GDM1 (cell line): Measurements from ENCODE around the gene SLITRK5.

ENCODE experiments used
- DNase-seq: peaks from one replicate; lab custom pipeline; 2025; lab: John Stamatoyannopoulos, UW

SLITRK5 gene, protein sequence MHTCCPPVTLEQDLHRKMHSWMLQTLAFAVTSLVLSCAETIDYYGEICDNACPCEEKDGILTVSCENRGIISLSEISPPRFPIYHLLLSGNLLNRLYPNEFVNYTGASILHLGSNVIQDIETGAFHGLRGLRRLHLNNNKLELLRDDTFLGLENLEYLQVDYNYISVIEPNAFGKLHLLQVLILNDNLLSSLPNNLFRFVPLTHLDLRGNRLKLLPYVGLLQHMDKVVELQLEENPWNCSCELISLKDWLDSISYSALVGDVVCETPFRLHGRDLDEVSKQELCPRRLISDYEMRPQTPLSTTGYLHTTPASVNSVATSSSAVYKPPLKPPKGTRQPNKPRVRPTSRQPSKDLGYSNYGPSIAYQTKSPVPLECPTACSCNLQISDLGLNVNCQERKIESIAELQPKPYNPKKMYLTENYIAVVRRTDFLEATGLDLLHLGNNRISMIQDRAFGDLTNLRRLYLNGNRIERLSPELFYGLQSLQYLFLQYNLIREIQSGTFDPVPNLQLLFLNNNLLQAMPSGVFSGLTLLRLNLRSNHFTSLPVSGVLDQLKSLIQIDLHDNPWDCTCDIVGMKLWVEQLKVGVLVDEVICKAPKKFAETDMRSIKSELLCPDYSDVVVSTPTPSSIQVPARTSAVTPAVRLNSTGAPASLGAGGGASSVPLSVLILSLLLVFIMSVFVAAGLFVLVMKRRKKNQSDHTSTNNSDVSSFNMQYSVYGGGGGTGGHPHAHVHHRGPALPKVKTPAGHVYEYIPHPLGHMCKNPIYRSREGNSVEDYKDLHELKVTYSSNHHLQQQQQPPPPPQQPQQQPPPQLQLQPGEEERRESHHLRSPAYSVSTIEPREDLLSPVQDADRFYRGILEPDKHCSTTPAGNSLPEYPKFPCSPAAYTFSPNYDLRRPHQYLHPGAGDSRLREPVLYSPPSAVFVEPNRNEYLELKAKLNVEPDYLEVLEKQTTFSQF

DNA sequence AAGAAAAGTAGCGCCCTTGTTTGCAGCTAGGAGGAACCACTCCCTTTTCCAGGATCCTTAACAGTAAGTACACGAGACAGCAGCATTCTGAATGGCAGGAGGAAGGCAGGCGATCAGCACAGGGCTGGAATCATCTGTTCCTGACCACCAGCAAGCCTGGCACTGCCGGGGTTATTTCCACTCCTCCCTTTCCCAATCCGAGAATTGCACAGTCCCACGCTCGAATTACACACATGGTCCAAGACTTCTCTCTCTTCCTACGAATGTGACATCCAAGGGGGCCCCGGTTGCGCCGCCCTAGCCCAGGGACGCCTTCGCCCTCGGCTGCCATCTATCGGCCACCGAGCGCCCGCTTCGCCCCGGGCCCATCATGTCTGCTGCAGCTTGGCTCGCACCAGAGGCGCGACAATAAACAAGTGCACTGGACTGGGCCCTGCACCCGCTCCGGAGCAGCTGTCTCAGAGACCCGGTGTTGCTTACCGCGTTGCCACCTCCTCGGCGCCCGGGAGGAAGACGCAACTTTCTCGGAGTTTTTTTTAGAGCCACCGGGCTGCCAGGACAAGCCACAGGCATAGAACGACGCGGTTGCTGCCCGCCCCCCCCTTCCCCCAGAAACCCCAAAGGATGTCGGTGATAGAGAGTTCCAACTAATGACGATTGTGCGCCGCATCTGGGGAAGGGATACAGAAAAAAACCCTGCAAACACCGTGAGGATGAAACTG is at the start of gene SLITRK5:
Gene SLITRK5, plus strand, starts transcription at position 341 of the 722 bp plus-strand sequence. CDS start 4,018 bp downstream, outside the sequence.
- peak; percentile 72 for DNase-seq

DNA sequence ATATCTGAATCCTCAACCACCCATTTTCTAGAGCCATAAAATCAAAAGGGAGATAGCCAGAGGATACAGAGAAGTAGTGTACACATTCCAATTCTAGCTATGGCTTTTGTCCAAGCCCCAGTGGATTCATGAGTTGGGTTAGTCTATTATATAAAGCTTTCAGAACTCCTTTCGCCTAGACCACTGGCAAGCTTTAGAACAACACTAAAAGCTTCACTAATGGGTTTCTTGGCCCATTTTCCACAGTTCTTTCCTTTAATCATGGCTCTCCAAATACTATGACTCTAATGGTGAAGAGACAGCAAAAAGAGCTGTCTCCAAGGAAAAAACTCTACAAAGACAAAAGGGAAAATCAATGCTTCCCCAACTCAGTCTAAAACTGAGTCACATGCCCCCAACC is 48.2 kb upstream of the SLITRK5 start:
- DNase-seq: no peak

DNA sequence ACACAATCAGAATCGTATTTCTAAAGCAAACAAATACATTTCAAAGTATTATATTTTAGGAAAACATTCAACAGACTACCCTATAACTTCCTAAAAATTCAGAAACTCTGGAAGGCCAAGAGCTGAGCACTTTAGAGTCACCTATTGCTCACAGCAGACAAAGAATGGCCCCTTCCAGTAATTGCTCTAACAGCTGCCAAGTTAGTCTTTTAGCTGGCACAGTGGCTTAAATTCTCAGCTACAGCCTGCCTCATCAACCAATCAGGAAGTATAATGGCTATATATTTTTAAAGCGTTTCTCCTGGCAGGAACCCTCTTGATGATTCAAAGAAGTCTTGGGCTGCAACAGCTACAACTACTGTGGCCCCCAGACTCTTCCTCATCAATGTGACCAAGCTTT is 14.9 kb upstream of the SLITRK5 start:
- no peak for DNase-seq

DNA sequence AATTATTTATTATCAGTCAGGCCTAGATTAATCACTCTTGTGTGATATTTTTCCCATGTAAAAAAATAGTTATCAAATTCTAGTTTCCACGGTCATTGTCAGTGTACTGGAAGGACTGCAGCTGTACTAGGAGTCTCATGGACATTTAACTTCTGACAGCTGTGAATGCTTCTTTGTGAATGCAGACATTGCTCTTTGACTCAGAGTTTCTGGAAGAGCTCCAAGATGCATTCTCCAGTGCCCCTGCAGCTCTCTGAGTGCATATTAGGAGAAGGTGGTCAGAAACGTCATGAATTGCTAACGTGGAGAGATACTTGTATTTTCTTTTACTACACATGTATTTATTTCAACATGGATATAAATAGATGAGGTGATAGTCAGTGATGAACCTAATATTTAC is 9.7 kb upstream of the SLITRK5 start:
- no peak for DNase-seq

DNA sequence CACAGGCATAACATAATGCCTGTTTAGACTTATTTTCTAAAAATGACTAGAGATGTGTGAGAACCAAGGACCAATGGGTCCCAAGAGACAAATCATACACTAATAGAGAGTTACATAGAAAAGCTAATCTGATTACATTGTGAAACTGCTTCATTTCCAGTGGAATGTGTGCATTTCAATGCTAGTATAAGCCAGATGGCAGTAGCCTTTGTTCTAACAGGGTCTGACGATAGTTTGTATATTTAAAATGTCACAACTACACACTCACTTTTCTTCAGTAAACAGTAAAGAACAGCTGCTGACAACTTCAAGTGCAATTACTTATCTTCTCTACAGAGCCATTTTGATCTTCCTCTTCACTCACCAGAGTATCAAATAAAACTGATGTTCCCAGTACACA is 4.3 kb upstream of the SLITRK5 start:
- no peak for DNase-seq

DNA sequence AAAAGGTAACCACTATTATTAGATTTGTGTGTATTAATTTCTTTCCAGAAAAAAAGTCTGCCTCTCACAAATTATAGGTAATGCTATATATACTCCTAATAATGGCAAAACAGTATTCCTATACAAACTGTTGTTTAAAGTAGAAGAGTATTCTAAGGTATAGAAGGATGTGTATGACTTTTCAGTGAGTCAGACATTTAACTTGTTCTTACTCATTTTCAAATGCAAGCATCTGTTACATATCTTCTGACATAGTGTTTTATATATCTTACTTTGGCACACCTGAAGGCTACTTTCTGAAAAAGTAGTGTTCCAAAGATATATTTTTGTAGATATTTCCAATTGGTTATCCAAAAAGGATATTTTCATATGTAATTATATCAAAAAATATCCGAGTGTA is 3.5 kb upstream of the SLITRK5 start:
- no peak for DNase-seq

DNA sequence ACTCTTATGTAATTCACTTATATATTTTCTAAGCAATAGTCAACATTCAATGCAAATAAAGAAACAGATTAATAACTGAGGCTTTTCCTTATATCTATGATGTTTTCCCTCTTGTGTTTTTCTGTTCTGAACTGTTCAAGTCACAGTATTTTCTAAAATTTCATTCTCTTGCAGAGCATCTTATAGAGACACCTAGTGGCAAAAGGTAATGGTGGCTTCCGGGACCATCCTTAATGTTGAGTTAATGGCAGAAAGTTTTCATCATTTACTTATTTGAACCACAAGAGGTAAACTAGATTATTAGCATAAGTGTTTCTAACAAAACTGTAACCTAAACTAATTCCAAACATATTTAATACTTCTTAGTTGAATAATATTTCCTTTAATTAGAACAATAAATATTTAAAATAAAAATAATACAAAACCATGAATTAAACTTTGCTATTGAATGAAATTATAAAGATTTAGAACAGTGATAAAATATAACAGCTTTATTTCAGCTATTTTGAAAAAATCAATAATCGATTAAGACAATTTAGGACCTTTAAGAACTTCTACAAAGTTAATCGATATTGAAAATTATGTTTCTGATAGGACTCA is 1.7 kb upstream of the SLITRK5 start:
- DNase-seq: no peak

DNA sequence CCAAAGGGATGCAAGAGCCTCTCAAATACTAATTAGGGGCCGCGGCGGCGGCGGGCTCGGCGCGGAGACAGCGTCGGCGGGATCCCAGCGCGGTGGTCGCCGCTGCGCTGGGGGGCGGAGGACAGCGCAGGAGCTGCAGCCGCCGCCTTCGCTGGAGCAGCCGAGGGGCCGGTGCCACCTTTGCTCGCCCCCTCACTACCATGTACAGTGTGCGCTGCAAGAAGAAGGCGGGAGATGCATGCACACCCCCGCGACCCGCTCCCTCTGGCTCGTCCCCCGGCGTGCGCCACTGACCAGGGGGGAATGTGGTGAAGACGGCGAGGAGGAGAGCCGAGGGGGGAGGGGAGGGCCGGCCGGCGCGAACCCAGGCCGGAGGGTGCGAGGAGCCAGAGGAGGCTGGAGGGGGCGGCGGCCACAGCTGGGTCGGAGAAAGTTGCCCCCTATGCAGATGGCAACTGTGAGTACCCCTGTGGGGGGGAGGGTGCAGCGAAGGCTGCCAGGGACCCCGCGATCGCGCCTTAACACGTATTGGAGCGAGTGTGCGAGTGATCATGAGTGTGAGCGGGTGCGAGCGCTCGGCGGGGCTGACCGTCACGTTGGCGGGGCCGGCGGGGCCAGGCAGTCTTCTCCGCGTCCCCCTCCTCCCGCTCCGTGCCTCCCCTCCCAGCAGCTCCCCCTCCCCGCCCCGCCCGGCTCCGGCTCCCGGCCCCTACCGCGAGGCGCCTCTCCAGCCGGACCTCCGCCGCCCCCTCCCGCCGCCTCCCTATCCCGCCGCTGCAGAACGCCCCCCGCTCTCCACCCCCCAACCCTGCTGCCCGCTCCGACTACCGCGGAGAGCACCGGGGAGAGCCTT is 808 bp downstream of the SLITRK5 start:
- no peak for DNase-seq

DNA sequence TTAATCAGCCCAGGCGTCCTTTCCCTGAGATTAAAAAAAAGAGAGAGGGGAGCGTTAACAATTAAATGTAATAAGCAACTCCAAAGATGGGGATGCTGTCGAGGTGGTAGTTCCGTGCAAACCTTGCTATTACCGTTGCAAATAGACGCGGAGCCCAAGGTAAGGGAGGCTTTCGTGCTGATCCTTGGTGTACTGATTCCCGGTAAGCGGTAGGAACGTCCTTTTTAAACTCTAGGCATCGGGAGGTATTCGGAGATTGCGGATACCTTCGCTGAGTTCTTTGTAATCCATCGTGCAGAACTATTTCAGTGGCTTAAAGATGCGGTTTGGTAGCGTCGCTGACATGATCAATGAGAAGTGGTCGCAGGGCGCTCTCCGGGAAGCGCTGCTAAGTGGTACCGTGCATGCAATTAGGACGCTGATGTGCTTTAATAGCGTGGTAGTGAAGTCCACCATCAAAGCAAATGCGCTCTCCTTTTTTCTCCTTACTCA is 3.1 kb downstream of the SLITRK5 start:
- DNase-seq: no peak

DNA sequence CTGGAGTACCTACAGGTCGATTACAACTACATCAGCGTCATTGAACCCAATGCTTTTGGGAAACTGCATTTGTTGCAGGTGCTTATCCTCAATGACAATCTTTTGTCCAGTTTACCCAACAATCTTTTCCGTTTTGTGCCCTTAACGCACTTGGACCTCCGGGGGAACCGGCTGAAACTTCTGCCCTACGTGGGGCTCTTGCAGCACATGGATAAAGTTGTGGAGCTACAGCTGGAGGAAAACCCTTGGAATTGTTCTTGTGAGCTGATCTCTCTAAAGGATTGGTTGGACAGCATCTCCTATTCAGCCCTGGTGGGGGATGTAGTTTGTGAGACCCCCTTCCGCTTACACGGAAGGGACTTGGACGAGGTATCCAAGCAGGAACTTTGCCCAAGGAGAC is 4.7 kb downstream of the SLITRK5 start:
- DNase-seq: no peak

DNA sequence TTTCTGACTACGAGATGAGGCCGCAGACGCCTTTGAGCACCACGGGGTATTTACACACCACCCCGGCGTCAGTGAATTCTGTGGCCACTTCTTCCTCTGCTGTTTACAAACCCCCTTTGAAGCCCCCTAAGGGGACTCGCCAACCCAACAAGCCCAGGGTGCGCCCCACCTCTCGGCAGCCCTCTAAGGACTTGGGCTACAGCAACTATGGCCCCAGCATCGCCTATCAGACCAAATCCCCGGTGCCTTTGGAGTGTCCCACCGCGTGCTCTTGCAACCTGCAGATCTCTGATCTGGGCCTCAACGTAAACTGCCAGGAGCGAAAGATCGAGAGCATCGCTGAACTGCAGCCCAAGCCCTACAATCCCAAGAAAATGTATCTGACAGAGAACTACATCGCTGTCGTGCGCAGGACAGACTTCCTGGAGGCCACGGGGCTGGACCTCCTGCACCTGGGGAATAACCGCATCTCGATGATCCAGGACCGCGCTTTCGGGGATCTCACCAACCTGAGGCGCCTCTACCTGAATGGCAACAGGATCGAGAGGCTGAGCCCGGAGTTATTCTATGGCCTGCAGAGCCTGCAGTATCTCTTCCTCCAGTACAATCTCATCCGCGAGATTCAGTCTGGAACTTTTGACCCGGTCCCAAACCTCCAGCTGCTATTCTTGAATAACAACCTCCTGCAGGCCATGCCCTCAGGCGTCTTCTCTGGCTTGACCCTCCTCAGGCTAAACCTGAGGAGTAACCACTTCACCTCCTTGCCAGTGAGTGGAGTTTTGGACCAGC is 5.3 kb downstream of the SLITRK5 start:
- no peak for DNase-seq

DNA sequence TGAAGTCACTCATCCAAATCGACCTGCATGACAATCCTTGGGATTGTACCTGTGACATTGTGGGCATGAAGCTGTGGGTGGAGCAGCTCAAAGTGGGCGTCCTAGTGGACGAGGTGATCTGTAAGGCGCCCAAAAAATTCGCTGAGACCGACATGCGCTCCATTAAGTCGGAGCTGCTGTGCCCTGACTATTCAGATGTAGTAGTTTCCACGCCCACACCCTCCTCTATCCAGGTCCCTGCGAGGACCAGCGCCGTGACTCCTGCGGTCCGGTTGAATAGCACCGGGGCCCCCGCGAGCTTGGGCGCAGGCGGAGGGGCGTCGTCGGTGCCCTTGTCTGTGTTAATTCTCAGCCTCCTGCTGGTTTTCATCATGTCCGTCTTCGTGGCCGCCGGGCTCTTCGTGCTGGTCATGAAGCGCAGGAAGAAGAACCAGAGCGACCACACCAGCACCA is 5.9 kb downstream of the SLITRK5 start:
- DNase-seq: no peak

DNA sequence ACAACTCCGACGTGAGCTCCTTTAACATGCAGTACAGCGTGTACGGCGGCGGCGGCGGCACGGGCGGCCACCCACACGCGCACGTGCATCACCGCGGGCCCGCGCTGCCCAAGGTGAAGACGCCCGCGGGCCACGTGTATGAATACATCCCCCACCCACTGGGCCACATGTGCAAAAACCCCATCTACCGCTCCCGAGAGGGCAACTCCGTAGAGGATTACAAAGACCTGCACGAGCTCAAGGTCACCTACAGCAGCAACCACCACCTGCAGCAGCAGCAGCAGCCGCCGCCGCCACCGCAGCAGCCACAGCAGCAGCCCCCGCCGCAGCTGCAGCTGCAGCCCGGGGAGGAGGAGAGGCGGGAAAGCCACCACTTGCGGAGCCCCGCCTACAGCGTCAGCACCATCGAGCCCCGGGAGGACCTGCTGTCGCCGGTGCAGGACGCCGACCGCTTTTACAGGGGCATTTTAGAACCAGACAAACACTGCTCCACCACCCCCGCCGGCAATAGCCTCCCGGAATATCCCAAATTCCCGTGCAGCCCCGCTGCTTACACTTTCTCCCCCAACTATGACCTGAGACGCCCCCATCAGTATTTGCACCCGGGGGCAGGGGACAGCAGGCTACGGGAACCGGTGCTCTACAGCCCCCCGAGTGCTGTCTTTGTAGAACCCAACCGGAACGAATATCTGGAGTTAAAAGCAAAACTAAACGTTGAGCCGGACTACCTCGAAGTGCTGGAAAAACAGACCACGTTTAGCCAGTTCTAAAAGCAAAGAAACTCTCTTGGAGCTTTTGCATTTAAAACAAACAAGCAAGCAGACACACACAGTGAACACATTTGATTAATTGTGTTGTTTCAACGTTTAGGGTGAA is 6.6 kb downstream of the SLITRK5 start:
- no peak for DNase-seq

DNA sequence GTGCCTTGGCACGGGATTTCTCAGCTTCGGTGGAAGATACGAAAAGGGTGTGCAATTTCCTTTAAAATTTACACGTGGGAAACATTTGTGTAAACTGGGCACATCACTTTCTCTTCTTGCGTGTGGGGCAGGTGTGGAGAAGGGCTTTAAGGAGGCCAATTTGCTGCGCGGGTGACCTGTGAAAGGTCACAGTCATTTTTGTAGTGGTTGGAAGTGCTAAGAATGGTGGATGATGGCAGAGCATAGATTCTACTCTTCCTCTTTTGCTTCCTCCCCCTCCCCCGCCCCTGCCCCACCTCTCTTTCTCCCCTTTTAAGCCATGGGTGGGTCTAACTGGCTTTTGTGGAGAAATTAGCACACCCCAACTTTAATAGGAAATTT is 7.2 kb downstream of the SLITRK5 start:
- no peak for DNase-seq

DNA sequence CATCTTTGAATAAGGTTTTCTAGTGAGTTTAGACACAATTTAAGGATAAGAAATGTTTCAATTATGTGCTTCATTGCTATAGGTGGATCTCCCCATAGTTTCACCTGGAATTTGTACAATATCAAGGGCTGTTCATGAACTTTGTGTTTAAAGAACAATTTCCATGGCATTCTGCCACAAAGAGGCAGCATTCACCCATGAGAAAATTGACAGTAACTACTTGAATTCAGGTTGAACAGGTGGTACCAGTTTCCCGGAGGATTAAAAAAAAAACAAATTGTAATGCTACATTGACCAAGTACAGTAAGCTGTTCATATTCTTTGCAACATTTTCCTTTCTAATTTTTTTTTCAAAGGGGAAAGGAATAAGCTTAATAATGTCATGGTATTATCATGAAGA is 9.1 kb downstream of the SLITRK5 start:
- no peak for DNase-seq

DNA sequence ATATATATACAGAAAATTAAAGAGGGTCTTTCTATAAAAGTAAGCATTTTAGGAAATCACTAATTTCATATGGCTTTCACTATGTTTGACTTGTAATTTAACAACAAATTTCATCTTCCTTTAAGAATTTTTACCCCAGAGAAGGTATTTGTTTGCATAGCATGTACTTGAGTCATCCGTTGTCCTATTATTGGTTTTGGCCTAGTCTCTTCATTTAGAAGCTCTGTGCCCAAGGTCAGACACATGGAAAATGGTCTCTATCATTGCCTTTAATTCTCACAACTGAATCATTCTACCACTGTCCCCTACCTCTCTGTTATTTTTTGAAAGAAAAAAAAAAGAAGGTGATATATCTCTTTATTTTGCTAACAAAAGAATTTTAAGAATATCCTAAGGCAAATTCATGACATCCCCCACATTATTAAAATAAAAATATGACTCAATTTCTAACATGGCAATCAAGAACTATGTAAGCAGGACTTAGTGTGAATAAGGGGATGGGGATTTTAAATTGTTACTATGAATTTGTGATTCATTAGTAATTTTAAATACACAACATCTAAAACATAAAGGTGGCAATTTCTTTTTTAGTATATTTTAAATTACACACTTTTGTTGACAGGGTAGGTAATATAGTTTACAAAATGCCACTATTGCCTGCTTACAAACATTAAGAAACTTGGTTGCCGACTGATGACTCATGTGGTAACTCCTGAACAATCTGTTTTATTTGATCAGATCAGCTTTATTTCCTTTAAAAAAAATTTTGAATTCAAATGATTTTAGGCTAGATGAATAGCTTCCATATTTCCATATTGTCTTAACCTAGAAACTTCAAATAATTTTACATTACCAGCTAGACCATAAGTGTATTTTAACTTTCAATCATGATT is 13.9 kb downstream of the SLITRK5 start:
- no peak for DNase-seq

DNA sequence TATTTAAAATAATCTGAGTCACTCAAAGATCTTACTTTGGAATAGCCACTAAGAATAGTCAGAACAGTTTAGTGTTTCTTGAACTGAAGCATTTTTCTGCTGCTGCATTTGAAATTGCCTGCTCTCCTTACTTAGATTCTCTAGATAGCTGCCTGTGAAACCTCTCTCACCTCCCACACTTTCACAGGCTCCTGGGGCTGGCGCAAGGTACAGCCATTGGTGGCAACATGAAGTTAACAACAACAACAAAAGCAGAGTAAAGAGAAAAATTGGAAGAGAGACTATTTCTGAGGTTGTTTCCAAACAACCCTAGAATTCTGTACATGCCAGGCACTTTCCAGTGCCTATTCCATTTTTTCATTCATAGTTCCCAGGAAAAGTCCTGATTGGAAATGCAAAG is 25.3 kb downstream of the SLITRK5 start:
- no peak for DNase-seq

DNA sequence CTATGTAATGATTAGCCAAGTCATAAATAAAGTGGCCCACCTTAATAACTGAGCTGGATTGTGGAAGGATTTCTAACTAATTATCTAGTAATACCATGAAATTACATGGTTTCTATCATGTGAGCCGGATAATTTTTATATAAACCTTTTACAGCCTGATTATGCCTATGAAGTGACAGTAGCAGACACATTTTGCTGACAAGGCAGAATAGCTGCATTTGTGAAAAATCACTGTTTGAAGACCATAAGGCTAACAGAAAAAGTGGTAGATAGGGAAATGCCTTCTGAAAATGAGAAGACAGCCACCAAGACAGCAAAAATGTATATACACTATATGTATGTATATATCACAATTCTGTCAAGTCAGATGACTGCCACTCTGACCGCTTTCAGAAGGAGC is 27.1 kb downstream of the SLITRK5 start:
- DNase-seq: no peak
